GM21825 (cell line): ENCODE measurements around the gene LSAMP.
A peak's percentile ranks its signal among the peaks of the same experiment; 100 is the strongest.

Experiments used
- ATAC-seq: cut with Tn5 transposase; IDR thresholded peaks from one replicate; pipeline ENCODE4 v1.9.1; 2021; ENCODE audit warnings: mild to moderate bottlenecking, moderate library complexity; ENCODE audit not compliant: unreplicated experiment

Gene LSAMP

DNA sequence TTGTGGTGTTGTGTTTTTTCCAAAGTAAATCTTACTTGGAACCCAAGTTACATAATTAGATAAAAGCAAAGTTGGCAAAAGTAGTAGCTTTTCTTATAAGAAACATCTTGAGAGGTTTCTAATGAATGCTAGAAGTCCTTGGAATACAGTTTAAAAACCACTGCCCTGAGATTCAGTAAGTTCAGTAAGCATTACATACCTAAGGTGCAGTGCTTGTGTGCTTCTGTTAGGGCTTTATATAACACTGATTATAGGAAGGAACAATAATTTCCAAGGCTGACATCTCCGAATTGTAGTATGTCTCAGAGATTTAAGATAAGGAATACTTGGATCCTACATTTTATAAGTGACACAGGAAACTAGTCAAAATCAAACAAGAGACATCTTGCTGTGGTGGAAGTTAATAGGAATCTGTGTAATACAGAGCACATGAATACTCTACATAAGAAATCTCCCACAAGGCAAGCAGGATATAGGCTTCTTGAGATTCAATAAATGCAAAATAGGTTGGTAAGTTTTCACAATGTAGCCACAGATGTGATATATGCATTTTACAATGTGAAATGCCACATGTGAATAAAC, 268.2 kb downstream of the LSAMP start:
- ATAC-seq: no peak

DNA sequence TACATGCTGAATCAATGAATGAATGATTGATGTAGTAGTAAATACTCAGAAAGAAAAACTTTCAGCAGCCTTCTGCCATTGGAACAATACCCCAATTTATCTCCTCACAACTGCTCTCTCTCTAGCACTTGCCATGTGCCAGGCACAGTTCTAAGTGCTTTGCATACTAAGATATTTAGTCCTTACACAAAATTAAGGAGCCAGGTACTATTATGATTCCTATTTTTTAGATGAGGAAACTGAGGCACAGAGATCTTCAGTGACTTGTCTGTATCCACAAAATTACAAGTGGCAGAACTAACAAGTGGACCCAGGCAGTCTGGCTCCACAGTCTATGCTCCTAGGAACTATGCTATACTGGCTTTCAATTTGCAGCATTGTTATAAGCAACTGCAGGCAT, 279.2 kb downstream of the LSAMP start:
- ATAC-seq: no peak

DNA sequence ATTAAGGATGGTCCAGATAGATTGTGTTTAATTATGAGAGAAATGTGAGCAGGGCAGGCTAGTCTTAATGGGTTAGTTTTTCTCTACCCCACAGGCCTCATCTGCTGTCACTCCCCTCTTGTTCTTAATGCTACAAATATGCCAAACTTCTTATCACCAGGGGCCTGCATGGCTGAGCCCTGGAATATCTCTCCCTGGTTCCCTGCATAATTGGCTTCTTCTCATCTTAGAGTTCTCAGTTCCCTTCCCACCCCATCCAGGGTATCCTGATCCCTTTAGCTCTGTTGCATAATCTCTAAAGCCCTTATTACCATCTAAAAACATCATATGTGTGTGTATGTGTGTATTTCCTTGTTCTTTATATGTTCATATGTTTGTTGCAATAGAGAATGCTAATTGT, 279.6 kb downstream of the LSAMP start:
- ATAC-seq: no peak

DNA sequence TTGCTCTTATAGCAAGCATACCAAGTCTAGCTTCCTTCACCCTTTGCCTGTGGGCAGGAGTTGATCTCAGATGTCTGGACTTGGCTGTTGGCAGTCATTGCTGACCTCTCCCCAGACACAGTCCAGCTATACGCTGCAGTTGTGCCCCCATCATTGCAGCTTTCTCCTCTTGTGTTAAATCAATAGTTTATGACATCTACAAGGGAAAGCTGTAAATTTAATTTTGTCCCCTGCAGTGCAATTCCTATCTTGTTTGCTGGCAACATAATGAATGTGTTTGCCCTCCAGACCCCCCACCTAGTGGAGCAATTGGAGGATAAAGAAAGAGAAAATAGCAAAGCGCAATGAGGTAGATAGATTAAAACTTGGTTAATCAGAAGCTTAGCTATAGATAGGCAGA, 280.2 kb downstream of the LSAMP start:
- no peak for ATAC-seq

DNA sequence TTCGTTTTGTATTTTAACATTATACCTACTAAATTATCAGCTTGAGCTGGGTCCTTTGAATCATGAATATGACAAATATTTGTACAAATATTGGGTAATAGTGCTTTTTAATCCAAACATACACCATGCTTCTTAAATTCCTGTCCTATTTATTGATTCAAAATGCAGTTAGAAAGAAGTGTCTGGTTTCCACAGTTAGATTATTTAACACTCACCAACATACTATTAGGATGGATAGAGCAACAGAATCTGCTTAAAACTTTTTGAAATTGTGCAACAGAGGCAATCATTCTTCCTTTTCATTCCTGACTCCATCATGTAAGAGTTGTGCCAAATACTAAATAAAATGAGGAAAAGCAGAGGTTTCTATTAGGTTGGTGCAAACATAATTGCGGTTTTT, 281.2 kb downstream of the LSAMP start:
- no peak for ATAC-seq

DNA sequence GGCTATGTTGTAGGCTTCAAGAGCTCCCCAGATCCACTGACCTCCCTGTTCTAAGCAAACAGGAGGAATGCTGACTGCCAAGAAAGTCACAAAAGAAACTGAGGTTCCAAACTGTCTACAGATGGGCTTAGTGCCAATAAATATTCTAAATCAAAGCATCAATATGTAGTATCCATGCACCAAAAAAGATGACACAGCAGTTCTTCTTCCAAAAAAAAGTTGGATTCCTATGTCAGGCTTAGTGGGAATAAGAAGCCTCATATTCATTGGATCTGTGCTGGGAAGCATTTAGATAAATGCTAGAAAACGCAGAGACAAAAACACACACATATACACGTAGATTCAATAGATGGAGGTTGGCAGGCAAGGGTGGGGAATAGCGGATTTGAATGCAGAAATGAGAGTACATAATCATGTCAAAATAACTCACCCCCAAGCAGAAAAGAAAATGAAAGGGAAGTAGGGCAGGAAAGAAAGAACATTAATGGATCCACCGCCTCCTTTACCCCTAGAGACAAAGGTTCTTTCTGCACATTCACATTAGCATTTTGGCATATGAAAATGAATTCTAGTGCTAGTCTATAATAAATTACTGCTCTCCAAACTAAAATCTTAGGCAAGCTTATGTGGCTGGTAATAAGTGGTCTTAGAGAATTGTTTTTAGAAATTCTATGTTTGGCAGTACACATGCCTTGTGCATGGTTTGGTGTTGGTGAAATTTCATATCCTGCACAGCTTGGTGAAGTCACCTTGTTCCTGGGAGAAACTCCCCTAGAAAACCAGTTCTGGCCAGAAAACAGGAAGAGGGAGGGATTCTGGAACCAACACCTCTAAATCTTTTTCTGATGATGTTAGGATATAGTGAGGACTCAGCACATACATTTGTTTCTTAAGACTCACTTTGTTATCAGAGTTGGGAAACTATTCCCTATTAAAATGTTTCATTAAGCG, 283.4 kb downstream of the LSAMP start:
- no peak for ATAC-seq

DNA sequence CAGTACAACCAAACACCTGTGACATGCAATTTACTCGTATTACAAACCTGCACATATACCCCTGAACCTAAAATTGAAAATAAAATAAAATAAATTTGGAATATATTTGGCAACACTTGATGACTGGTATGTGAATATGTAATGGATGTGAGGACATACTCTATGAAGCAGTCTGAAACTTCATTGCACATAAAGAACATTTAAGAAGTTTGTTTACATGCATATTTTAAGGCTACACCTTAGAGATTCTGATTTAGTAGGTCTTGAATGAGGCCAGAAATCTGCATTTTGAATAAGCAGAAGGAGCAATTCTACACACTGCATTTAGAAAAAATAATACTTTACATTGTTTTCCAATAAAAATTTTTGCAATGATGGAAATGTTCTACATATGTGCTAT, 284.7 kb downstream of the LSAMP start:
- ATAC-seq: no peak

DNA sequence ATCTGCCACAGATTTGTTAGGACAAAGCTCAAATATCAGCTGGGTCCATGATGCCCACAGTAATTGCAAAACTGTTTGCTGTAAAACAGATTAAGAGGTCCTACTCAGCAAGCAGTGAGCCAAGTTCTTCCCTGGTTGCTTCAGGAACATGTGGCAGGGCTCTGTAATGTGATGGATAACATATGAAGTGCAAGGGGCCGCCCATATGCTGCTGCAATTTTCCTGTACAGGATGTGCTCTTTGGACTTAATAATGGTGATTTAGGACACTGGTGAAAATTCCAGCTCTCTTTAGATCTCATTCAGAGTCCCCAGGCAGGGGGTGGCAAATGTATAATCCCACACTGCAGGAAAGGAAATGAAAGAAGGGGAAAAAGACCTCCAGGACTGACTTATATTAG, 289.4 kb downstream of the LSAMP start:
- ATAC-seq: no peak

DNA sequence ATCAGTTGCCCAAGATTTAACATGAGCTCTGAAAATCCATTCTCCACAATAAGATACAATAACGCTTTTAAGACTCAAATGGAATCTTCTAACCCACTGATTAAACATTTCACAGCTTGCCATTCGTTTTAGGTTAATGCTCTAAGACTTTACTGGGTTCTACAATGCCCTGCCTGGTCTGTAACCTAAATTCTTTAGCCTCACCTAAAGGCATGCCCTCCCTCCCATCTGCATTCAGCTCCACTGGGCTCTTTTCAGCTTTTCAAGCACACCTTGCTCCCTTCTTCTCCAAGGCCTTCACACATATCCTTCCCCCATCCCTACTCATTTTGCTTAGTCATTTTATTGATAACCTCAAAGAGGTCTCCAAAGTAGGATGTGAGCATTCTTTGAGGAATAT, 290.9 kb downstream of the LSAMP start:
- ATAC-seq: no peak

DNA sequence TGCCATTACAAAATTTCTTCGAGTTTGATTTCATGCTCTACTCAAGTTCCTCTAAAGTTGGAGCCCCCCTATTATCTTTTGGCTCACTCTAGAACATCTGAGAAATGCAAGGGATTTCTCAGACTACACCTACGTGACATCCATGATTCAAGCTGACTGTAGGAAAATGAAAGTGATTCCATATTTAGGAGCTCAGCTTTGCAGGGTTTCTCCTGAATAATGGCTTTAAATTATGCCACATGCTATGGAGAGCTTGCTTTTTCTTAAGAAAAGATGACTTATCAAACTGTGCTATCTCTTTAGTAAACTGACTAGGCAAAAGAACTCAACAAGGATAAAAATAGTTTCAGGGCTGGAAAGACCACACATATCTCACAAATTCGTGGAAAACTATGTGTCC, 292.1 kb downstream of the LSAMP start:
- ATAC-seq: no peak

DNA sequence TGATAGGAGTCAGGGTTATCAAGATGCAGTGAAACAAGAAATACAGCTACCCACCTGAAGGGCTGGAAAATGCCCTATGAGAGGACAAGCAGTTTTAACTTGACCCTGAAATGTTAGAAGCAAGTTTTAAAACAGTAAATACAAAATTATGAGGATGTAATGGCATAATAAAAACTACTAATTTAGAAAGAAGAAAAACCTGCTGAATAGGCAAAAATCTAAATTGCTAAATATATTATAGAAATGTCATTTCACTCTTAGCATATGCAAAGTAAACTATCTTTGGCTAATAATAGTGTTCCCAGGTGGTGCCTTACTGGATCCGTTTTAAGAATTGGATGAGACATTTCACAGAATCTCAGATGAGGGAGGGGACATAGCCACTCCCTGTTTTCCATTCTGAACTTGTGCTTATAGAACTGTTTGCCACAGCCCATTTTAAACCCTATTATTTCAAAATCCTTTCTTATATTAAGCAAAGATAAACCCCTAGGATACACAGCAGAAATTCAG, 294.6 kb downstream of the LSAMP start:
- ATAC-seq: no peak

DNA sequence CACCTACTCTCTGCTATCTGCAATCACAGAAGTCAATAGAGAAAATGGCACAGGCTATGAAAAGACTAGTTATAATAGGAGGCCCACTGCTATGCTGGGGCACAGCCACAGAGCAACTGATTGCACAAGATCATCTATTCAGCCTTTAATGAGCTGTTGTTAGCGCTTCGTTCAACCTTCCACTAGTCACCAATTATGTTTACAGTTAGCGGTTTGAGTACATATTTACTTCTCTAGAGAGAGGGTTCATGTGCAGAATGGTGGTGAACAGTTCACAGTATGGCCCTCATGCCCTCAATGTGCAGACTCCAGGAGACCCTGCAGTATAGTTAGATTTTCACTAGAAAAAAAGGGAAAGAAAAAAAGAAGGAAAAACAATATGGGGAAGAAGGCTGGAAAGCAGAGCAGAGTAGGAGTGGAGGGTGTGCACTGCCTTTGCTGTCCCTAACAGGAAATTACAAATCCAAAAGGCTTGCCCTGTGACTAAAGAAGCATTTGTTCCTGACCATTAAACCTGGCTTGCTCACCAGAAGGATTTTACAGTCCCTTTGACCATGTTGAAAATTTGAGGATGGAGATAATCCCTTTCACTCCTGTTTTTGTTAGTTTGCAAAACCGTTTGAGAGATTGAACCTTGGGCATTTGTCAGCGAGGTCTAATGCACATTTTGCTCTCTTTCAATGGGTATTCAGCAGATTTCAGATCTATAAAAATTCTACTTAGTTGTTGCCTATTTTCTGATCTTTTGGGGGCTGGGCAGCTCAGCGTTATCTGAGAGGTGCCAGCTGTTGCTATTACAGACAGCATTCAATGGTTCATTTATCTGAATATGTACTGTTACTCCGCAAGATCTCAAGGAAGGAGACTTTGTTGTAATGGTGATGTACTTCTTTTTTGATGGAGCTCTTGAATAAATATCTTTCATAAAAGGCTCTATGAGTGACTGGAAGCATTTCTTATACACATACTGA, 296.1 kb downstream of the LSAMP start:
- no peak for ATAC-seq

DNA sequence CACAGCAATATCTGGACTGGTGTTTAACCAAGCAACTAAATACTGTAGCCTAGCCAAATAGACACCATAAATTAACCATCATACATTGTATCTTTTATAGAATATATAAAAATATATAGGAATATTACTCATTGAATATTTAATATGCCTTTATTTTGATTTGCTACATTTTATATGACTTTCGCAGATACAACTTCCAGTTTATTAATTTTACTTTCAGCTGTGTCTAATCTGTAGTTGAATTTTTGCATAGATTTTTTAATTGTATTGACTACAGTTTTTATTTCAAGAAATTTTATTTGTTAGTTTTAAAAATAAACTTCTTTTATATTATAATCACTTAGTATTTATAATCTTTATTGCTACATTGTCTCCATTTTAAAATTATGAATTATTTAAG, 299.7 kb downstream of the LSAMP start:
- no peak for ATAC-seq

DNA sequence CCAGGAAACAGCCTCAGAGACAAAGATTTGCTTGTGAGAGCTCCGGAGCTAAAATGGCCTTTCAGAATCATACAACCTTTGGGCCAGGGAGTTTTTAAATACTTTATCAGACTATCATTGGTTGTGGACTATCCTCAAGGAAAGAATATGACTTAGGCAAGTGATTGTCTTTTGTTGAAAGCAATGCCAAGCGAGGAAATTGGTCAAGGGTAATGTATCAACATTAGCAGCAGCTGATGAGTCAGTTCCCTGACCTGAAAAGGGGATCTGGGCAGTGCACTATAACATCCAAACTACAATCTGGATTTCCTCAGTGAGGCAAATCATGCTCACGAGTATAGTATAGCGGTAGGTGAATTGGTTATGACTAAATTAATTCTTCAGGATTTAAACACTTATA, 303.6 kb downstream of the LSAMP start:
- ATAC-seq: no peak

DNA sequence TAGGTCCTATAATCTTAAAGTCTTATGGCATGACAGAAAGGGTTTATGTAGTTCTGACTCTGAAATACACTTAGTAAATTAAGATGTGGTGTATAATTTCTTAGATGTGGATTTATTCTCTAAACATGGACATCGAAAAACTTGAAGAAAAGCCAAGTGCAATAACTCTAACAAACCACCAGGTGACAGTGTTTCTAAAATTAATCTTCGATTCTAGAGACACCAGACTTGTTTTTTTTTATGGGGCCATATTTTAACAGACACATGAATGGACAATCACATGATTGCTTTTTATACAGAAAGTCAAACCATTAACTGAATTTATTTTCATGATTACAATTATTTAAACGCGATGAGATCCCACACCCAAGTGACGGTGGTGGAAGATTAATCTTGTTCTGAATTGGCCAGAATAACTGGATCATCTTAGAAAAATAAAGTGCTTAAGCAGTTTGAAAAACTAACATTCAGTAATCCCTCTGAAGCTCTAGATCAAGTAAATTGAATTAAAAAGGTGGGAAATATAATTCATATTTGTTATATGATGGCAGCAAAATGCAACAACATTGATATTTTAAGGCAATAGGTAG, 305.1 kb downstream of the LSAMP start:
- peak; percentile 35 for ATAC-seq

DNA sequence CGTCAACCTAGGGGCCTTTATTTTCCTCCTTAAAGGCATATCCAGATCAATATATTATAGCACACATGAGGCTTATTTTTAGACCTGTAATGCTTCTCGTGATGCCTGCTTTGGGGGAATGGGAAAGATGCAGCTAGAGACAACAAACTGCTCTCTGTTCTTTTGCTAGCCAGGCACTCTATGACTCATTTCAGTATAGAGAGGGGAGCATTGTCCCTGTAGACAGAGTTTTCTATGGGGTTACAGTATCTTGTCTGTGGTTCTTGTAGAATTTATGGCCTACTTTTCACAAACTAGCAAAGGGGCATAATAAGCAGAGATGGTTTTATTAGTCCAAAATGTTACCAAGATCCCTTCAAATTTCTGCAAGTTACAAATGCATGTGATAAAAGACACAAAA, 305.6 kb downstream of the LSAMP start:
- ATAC-seq: peak; percentile 55

DNA sequence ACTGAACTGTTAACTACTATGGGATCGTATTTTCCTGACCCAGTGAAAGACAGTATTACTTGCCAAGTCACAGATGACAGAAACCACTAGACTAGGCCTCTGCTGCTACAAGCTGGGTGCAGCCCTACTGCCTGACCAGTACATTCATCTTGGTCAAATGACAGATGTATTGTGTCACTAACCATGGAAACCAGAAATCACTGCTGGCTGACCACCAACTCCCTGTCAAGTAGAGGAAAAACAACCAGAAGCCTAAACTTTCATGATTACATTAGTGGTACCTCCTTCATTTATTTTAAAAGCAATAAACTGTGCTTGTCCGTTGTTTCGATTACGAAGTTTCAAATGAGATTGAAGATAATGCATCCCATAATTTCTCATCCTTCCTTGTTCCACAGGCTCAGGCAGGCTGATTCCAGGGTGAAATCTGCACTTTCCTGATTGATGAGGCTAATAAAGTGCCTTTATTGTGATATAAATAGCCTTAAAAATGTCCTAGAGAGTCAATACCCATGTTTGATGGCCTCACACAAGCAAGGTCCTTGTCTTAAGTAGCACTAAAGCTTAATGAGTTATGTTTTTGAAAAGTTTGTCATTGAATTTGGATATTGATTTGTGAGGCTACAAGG, 309.7 kb downstream of the LSAMP start:
- no peak for ATAC-seq

DNA sequence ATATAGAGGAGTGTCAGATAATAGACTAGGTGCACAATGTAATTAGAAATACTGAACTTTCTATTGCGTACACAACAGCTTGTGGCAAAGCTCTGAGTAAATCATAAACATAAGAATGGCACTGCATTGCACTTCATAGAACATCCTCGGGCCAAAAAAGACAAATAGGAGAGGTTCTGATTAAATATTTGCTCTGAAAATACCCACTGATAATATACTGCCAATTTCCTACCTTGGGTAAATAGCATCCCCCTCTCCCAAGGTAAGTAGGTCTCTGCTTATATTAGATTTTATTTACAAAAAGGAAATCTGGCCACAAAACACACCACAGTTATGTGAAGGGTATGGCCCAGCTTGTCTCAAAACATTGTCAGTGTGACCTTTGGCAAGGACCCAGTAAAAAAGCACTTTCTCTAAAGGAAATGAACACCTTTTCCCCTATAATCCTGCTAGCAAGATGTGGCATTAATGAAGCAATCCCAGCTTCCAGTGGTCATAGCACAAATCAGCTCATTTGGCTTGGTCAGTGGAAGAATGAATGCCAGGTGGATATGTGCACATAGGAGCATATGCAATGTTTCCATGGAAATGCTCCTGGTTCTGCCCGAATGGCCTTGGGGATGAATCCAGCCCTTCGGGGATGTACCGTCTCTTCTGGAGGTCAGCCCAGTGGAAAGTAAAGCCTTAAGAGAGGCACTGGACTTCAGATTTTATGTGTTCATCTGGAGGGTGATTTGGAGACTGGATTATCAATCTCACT, 315.9 kb downstream of the LSAMP start:
- ATAC-seq: no peak

DNA sequence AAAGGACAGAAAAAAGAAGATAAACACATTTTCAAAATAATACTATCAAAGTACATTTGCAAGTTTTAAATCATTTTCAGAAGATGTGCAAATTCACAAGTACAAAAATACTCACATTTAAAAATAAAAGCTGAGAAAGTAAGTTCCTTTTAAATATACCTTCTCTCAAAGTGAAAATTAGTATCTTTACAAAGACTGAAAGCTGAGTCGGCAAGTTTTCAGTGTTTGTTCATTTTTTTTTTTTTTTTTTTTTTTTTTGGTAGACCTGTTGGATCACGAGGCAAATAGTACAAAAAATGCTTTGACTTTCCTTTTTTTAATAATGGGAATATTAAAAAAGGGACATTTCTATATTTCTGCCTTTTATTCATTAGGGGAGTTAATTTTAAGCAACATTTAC, 317.8 kb downstream of the LSAMP start:
- ATAC-seq: no peak

DNA sequence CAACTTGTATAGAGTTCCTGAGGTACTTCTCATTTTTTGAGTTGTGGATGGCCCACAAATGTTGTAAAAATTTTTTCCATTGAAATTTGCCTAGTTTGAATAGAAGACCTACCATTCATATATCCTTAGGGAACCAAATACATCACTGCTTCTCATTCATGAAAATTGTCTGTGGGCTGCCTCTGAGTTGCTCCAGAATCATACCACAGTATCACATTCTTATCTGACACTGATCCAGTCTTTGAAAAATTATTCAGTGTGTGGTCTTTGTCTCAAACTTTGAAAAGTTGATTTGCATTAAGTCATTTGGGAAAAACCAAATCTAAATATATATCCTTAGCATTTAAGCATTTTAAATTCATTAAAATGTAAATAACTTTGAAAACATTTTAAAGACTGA, 321.1 kb downstream of the LSAMP start:
- ATAC-seq: no peak
